ENCODE data around the gene OPRL1. TPM values are rescaled to one million over a fixed set of nuclear protein-coding genes. Genes with fewer than 3 reads are reported as not detected.

OPRL1 gene
- total and polyA plus RNA-seq, 12 donors, result 0.19 to 1.3 (median 0.40) TPM

DNA sequence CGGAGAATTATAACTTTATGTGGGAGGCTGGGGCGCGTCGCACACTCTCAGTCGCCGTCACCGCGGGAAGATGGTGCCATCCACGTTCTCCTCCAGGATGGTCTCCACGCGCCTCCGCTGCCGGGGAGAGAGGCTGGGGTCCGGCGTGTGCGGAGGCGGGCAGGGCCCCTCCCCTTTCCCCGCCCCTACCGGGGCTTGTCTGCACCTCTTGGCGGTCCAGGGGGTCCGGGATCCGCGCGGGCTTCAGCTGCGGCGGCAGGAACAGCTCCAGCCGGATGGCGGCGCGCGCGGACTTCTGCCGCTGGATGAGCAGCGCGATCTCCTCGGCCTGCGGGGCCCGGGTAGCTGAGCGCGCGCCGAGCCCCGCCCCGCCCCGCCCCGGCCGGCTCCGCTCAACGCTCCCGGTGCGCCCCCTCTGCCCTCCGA lies 3.5 kb downstream of the OPRL1 start:
- ATAC-seq (peak; percentile 28 to 62 (median 56)), DNase-seq (peak; percentile 66 to 77)
- intact Hi-C loops (cut with DNase I), result loop anchor here in 5 of 10 donors (5.0 kb wide), 2 partner anchors 34 to 39 kb away; no protein-coding TSS in a partner anchor
- peaks cover 14 to 53% (median 33%) of the 10 kb centered on the region in 9 donors for H3K4me1 ChIP-seq
- TF ChIP-seq, protein P1, sequence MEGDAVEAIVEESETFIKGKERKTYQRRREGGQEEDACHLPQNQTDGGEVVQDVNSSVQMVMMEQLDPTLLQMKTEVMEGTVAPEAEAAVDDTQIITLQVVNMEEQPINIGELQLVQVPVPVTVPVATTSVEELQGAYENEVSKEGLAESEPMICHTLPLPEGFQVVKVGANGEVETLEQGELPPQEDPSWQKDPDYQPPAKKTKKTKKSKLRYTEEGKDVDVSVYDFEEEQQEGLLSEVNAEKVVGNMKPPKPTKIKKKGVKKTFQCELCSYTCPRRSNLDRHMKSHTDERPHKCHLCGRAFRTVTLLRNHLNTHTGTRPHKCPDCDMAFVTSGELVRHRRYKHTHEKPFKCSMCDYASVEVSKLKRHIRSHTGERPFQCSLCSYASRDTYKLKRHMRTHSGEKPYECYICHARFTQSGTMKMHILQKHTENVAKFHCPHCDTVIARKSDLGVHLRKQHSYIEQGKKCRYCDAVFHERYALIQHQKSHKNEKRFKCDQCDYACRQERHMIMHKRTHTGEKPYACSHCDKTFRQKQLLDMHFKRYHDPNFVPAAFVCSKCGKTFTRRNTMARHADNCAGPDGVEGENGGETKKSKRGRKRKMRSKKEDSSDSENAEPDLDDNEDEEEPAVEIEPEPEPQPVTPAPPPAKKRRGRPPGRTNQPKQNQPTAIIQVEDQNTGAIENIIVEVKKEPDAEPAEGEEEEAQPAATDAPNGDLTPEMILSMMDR (IDR thresholded peaks at IDR 0.05), result peak; percentile 35 to 83 (median 68)
- no peaks in the 10 kb centered on the region for H3K36me3 ChIP-seq
- H3K27me3 ChIP-seq, result peaks cover 0 to 37% (median 30%) of the 10 kb centered on the region in 7 donors
- H3K4me3 ChIP-seq, result peak overlapping the region; percentile 27 to 74 (median 62)
- peaks cover 0 to 3% (median 0%) of the 10 kb centered on the region in 11 donors for H3K9me3 ChIP-seq
- 1% methylated on average over 36 to 52 of the region's 52 CpGs for WGBS, 2 donors
- peak overlapping the region in 1 of 10 donors; percentile 14 for H3K27ac ChIP-seq

- Histone ChIP-seq H3K27ac (peak within 1 kb of the TSS in 1 of 10 donors; percentile 14), H3K36me3 (no peaks in the 10 kb centered on the region), H3K27me3 (peaks cover 0 to 37% (median 30%) of the 10 kb centered on the region in 7 donors), H3K4me3 (peak within 1 kb of the TSS; percentile 27 to 74 (median 62)), H3K9me3 (peaks cover 0 to 3% (median 0%) of the 10 kb centered on the region in 11 donors), H3K4me1 (peaks cover 7 to 46% (median 26%) of the 10 kb centered on the region in 9 donors)
- intact Hi-C loops (cut with DNase I), result loop anchor here in 5 of 10 donors (5.0 kb wide), 2 partner anchors 33 to 38 kb away; no protein-coding TSS in a partner anchor
- TF ChIP-seq, protein P1 (IDR thresholded peaks at IDR 0.05), result peak in 1 of 9 donors; percentile 1
- no peak for ATAC-seq
- no peak for DNase-seq
- 3% methylated on average over 61 to 82 of the region's 86 CpGs for WGBS, 2 donors
Observed at GRCh38 chr20:64083804-64084684, 4.2 kb downstream of the OPRL1 start, which contains the start of gene LKAAEAR1. LKAAEAR1 (minus strand) TSS chr20:64084398; CDS start chr20:64084219, 179 bp downstream.

DNA sequence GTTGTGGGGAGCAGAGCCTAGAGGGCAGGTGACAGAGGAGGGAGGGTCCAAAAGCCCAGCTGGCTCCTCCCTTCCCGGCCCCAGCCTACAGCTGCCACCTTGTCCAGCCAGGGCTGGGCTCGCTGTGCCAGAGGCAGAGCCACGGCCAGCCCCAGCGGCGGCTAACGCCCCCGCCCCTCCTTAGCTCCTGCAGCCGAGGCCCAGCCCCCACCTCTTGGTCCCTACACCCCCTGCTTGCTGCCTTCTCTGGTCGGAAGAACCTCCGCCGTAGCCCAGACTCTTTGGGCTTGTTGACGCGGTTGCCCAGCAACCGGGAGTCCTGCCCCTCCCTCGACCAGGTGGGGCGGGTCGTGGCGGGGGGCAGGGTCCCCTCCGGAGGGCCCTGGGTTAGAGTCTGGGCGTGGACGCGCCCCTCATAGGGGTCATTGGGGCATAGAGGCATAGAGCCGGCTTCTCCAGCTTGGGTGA lies 4.8 kb downstream of the OPRL1 start:
- intact Hi-C loops (cut with DNase I), result loop anchor here in 5 of 10 donors (5.0 kb wide), 2 partner anchors 33 to 38 kb away; no protein-coding TSS in a partner anchor
- no peak for ATAC-seq

More for the DNA sequence above, 4.8 kb downstream of the OPRL1 start:
- TF ChIP-seq, protein P1 (IDR thresholded peaks at IDR 0.05), result no peak
- Histone ChIP-seq H3K27ac (no peak overlapping the region), H3K27me3 (peaks cover 0 to 39% (median 30%) of the 10 kb centered on the region in 7 donors), H3K4me3 (no peak overlapping the region), H3K4me1 (peaks cover 6 to 42% (median 22%) of the 10 kb centered on the region in 9 donors), H3K36me3 (no peaks in the 10 kb centered on the region), H3K9me3 (peaks cover 0 to 3% (median 0%) of the 10 kb centered on the region in 11 donors)
- WGBS, 2 donors, result 2 to 8% methylated on average over 23 of the region's 23 CpGs
- DNase-seq, result no peak
